GM23248 (cell line): ENCODE data around the gene GNE. TPM values are rescaled to one million over a fixed set of nuclear protein-coding genes. Genes with fewer than 3 reads are reported as not detected.

Experiments
- DNase-seq: peaks from one replicate; pipeline ENCODE4 v3.0.0-alpha.2; 2015
- H2AFZ ChIP-seq: fragments of 200-600 bp; sonication (generic); 2 replicates; pipeline ENCODE4 v1.6.1; 2016; ENCODE audit warnings: antibody characterized with exemption
- H3F3A ChIP-seq: fragments of 200-600 bp; sonication (generic); 2 replicates; pipeline ENCODE4 v1.6.1; 2016; ENCODE audit warnings: mild to moderate bottlenecking, antibody characterized with exemption, mixed run types; ENCODE audit not compliant: insufficient read depth
- H3K27ac ChIP-seq: fragments of 200-600 bp; sonication (generic); 2 replicates; pipeline ENCODE4 v1.5.1; 2016; ENCODE audit warnings: mild to moderate bottlenecking
- H3K27me3 ChIP-seq: fragments of 200-600 bp; sonication (generic); replicated peaks from 2 replicates; pipeline ENCODE4 v1.6.1; 2016; ENCODE audit warnings: mild to moderate bottlenecking; ENCODE audit not compliant: insufficient read depth
- H3K36me3 ChIP-seq: fragments of 200-600 bp; sonication (generic); 2 replicates; pipeline ENCODE4 v1.6.1; 2016; ENCODE audit warnings: low read depth, mild to moderate bottlenecking
- H3K4me1 ChIP-seq: fragments of 200-600 bp; sonication (generic); 2 replicates; pipeline ENCODE4 v1.6.1; 2016; ENCODE audit warnings: mild to moderate bottlenecking; ENCODE audit not compliant: insufficient read depth
- H3K4me2 ChIP-seq: fragments of 200-600 bp; sonication (generic); one replicate; pipeline ENCODE4 v1.6.1; 2016; ENCODE audit warnings: mild to moderate bottlenecking; ENCODE audit not compliant: unreplicated experiment
- H3K4me3 ChIP-seq: fragments of 200-600 bp; sonication (generic); 2 replicates; pipeline ENCODE4 v1.5.1; 2016; ENCODE audit warnings: mild to moderate bottlenecking
- H3K79me2 ChIP-seq: fragments of 200-600 bp; sonication (generic); 2 replicates; pipeline ENCODE4 v1.6.1; 2016; ENCODE audit warnings: mild to moderate bottlenecking; ENCODE audit not compliant: insufficient read depth
- H3K9ac ChIP-seq: fragments of 200-600 bp; sonication (generic); 2 replicates; pipeline ENCODE4 v1.6.1; 2016; ENCODE audit warnings: mild to moderate bottlenecking
- H3K9me2 ChIP-seq: fragments of 200-600 bp; sonication (generic); 2 replicates; pipeline ENCODE4 v1.6.1; 2016; ENCODE audit warnings: mixed run types, mild to moderate bottlenecking, moderate library complexity; ENCODE audit not compliant: insufficient read depth
- H3K9me3 ChIP-seq: fragments of 200-600 bp; sonication (generic); one replicate; pipeline ENCODE4 v1.6.1; 2017; ENCODE audit warnings: low read depth
- H4K20me1 ChIP-seq: fragments of 200-600 bp; sonication (generic); 2 replicates; pipeline ENCODE4 v1.6.0; 2016; ENCODE audit not compliant: insufficient read depth
- EZH2 ChIP-seq: fragments of 200-600 bp; sonication (generic); IDR thresholded peaks from 2 replicates; pipeline ENCODE4 v1.6.1; 2018; ENCODE audit warnings: antibody characterized with exemption, mild to moderate bottlenecking; ENCODE audit not compliant: insufficient read depth, poor library complexity, severe bottlenecking
- EZH2phosphoT487 ChIP-seq: fragments of 200-600 bp; sonication (generic); IDR thresholded peaks from 2 replicates; pipeline ENCODE4 v1.6.1; 2018; ENCODE audit warnings: antibody characterized with exemption, moderate library complexity, mild to moderate bottlenecking, low read depth; ENCODE audit not compliant: insufficient read depth
- WGBS, 2 experiments: methylation state at CpG; one replicate each; pipeline ENCODE4 v1.1.6; 2015 to 2017; ENCODE audit warnings: low lambda C conversion rate in 2 of 2, low coverage in 1 of 2; ENCODE audit errors: missing lambda C conversion rate in 2 of 2; 5-methylcytosine and 5-hydroxymethylcytosine counted together
- in situ Hi-C: fragments of 300-500 bp; cut with MboI; formaldehyde crosslinking; loops from 2 replicates; pipeline ENCODE4 v1.15.0; 2020
- polyA plus RNA-seq: library from polyadenylated mRNA; unstranded; fragments of >200 nt; fragmentation: Nextera tagmentation; extraction: Ambion mirVana; gene quantifications from 2 replicates; pipeline ENCODE4 v1.2.1, GENCODE V29; 2016
- total RNA-seq: library from RNA; depleted of rRNA; stranded (reverse); fragments of >200 nt; shearing (Covaris generic); gene quantifications from 2 replicates; pipeline ENCODE4 v1.2.3, GENCODE V29; 2014

Gene GNE
- total and polyA plus RNA-seq, 2 experiments from 2014 or later = 6.2 to 22.4 TPM

- Histone ChIP-seq H3K27ac (0 out of 2 replicates have a peak overlapping the region, but pooled peaks have one; percentile 31), H3K9me3 (no peaks in the 10 kb centered on the region), H3K4me3 (no peak overlapping the region), H3K4me1 (peaks cover 25% of the 10 kb centered on the region), H3F3A (peaks cover 45% of the 10 kb centered on the region), H3K9ac (no peak overlapping the region), H4K20me1 (no peaks in the 10 kb centered on the region), H3K4me2 (no peak overlapping the region), H3K79me2 (peaks cover 89% of the 10 kb centered on the region), H3K27me3 (no peaks in the 10 kb centered on the region), H3K9me2 (no peaks in the 10 kb centered on the region), H2AFZ (no peak overlapping the region), H3K36me3 (peaks cover 53% of the 10 kb centered on the region)
- no peak for TF ChIP-seq EZH2
- TF ChIP-seq EZH2phosphoT487 = no peak
- WGBS, 2 experiments = 96 to 100% methylated on average over 4 of the region's 4 CpGs
- in situ Hi-C loops = no loop called here
- no peak for DNase-seq
Observed at GRCh38 chr9:36213387-36213786, 44.9 kb downstream of the GNE start.

GRCh38 chr9:36211510-36211909, 46.7 kb downstream of the GNE start:
- Histone ChIP-seq H3K9me2 (no peaks in the 10 kb centered on the region), H3K9me3 (no peaks in the 10 kb centered on the region), H2AFZ (no peak overlapping the region), H3K36me3 (peaks cover 45% of the 10 kb centered on the region), H3K27ac (no peak overlapping the region), H3K4me1 (peaks cover 44% of the 10 kb centered on the region), H3F3A (peaks cover 56% of the 10 kb centered on the region), H3K4me3 (no peak overlapping the region), H3K79me2 (peaks cover 79% of the 10 kb centered on the region), H4K20me1 (peaks cover 8% of the 10 kb centered on the region; the same call in 1 of the 2 replicates), H3K27me3 (no peaks in the 10 kb centered on the region), H3K4me2 (no peak overlapping the region), H3K9ac (no peak overlapping the region)
- in situ Hi-C loops = no loop called here
- WGBS, 2 experiments = 89 to 90% methylated on average over 7 of the region's 7 CpGs
- TF ChIP-seq EZH2 = no peak
- no peak for TF ChIP-seq EZH2phosphoT487
- DNase-seq = no peak

- H3K9me3 ChIP-seq = no peaks in the 10 kb centered on the region
- no peaks in the 10 kb centered on the region for H3K27me3 ChIP-seq
- H3K9me2 ChIP-seq = no peaks in the 10 kb centered on the region
- H3K9ac ChIP-seq = no peak overlapping the region
- no peak for TF ChIP-seq EZH2
- no peak for TF ChIP-seq EZH2phosphoT487
- H3K4me3 ChIP-seq = no peak overlapping the region
- peaks cover 75% of the 10 kb centered on the region for H3K79me2 ChIP-seq
- H4K20me1 ChIP-seq = peaks cover 8% of the 10 kb centered on the region; the same call in 1 of the 2 replicates
- H3K27ac ChIP-seq = no peak overlapping the region
- no peak overlapping the region for H3K4me2 ChIP-seq
- no peak overlapping the region for H2AFZ ChIP-seq
- no peak for DNase-seq
- peaks cover 48% of the 10 kb centered on the region for H3K36me3 ChIP-seq
- WGBS, 2 experiments = 85 to 88% methylated on average over 8 of the region's 8 CpGs
- H3F3A ChIP-seq = peaks cover 60% of the 10 kb centered on the region
- H3K4me1 ChIP-seq = peaks cover 50% of the 10 kb centered on the region
- in situ Hi-C loops = no loop called here
Observed at GRCh38 chr9:36210722-36211121, 47.5 kb downstream of the GNE start.

GRCh38 chr9:36208521-36209253, 49.6 kb downstream of the GNE start:
- in situ Hi-C loops = no loop called here
- Histone ChIP-seq H3K4me3 (peak overlapping the region; percentile 40; the same call in 1 of the 2 replicates), H2AFZ (no peak overlapping the region), H3K9me3 (no peaks in the 10 kb centered on the region), H3K27ac (peak overlapping the region; percentile 77), H3K36me3 (peaks cover 46% of the 10 kb centered on the region), H3K79me2 (peaks cover 71% of the 10 kb centered on the region), H3K4me1 (peaks cover 37% of the 10 kb centered on the region), H3F3A (peaks cover 60% of the 10 kb centered on the region), H3K9me2 (no peaks in the 10 kb centered on the region), H3K4me2 (peak overlapping the region; percentile 66), H4K20me1 (peaks cover 8% of the 10 kb centered on the region; the same call in 1 of the 2 replicates), H3K9ac (peak overlapping the region; percentile 60), H3K27me3 (no peaks in the 10 kb centered on the region)
- 66 to 69% methylated on average over 10 of the region's 10 CpGs for WGBS, 2 experiments
- peak; percentile 74 for DNase-seq
- no peak for TF ChIP-seq EZH2phosphoT487
- no peak for TF ChIP-seq EZH2
